HG03060 (cell line): Measurements from ENCODE around the gene SLC16A13.

Experiments used
- ATAC-seq: cut with Tn5 transposase; IDR thresholded peaks from one replicate; pipeline ENCODE4 v1.9.1; 2021; ENCODE audit warnings: low read depth, moderate number of reproducible peaks; ENCODE audit not compliant: unreplicated experiment

Gene SLC16A13

DNA sequence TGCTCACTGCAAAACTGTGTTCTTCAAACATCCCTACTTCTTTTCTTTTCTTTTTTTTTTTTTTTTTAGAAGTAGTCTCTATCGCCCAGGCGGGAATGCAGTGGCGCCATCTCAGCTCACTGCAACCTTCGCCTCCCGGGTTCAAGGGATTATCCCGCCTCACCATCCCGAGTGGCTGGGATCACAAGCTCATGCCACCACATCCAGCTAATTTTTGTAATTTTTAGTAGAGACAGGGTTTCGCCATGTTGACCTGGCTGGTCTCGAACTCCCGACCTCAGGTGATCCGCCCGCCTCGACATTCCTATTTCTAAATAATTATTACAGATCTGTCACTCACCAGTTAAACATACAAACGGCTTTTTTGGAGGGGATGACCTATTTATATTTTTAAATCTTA, 24.4 kb upstream of the SLC16A13 start:
- no peak for ATAC-seq

DNA sequence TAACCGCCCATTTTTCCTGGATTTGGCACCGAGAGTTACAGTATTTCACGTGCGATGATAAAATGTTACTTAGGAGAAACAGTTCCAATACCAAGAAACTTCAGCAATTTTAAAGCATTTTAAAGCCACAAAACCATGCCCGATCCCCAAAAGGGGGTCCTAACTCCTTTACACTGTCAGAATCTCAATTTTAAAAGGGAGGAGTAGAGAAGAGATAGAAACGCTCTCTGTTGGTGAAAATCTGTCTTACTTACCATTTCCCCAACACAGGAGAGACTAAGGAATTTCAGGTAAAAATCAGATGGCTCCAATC, 23.9 kb upstream of the SLC16A13 start:
- no peak for ATAC-seq

DNA sequence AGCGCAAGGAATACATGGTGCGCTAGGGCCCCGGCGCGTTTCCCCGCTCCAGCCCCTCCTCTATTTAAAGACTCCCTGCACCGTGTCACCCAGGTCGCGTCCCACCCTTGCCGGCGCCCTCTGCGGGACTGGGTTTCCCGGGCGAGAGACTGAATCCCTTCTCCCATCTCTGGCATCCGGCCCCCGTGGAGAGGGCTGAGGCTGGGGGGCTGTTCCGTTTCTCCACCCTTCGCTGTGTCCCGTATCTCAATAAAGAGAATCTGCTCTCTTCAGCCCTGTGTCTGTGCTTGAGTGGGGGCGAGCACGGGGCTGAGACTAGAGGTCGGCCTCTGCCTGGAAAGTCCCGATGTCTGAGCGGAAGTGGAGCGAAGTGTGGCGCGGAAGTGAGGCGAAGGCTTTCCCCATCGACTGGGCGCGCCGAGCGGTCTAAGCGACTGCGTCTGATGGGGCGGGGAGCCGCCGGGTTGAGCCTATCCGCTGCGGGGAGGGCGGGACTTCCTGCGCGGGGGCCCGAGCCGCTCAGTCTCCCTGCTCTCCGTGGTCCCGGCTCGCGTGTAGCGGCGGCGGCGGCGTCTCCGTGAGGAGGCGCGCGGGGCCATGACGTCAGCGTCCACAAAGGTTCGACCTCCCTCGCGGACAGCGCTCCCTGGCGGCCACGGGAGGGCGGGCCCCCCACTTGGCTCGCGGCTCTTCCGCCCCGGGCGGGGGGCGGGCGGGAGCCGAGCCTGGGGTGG, 21.4 kb upstream of the SLC16A13 start:
- peak; percentile 74 for ATAC-seq

DNA sequence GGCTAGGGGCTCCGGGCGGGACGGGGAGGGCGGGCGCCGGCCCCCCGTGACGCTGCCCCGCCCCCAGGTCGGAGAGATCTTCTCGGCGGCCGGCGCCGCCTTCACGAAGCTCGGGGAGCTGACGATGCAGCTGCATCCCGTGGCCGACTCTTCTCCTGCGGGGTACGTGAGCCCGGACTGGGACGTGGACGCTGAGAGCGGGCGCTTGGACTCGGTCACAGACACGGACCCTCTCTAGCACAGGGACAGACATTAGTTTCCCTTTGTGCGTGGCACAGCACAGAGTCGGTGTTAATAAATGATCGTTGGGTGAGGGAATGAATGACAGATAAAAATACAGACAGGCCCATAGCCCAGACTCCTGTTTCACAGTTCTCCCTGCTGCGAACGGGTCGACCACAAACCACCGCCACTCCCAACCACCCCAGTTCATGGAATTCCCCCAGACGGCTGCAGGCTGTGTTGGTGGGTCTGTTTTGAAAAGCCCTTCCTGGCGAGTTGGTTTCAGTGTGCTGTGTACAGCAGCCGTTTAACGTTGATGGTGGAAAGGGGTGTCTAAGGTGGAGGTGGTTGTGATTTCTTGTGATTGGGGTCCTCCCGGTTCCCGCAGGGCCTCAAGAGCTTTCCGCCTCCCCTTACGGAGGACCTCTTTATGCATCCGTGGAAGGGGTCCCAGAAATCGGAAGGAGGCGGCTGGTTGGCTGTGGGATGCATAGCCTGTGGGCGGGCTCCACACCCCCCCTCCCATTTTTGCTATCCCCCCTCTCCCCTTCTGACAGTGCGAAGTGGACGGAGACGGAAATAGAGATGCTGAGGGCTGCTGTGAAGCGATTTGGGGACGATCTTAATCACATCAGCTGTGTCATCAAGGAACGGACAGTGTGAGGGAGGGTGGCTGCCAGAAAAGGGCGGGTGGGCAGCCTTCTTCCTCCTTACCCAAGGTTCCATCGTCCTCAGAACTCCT, 20.5 kb upstream of the SLC16A13 start:
- ATAC-seq, result peak; percentile 19

DNA sequence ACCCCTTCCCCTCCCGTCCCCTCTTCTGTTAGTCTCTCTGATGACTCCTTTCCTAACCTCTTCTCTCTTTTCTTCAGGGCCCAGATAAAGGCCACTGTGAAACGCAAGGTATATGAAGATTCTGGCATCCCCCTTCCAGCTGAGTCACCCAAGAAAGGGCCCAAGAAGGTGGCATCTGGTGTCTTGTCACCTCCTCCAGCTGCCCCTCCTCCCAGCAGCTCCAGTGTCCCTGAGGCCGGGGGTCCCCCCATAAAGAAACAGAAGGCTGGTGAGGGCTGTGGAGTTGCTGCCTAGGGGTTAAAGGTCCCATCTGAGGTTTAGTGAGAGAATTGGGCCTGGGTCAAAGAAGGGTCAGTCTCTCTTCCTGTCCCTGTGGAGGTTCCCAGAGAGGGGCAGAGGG, 19.4 kb upstream of the SLC16A13 start:
- no peak for ATAC-seq

DNA sequence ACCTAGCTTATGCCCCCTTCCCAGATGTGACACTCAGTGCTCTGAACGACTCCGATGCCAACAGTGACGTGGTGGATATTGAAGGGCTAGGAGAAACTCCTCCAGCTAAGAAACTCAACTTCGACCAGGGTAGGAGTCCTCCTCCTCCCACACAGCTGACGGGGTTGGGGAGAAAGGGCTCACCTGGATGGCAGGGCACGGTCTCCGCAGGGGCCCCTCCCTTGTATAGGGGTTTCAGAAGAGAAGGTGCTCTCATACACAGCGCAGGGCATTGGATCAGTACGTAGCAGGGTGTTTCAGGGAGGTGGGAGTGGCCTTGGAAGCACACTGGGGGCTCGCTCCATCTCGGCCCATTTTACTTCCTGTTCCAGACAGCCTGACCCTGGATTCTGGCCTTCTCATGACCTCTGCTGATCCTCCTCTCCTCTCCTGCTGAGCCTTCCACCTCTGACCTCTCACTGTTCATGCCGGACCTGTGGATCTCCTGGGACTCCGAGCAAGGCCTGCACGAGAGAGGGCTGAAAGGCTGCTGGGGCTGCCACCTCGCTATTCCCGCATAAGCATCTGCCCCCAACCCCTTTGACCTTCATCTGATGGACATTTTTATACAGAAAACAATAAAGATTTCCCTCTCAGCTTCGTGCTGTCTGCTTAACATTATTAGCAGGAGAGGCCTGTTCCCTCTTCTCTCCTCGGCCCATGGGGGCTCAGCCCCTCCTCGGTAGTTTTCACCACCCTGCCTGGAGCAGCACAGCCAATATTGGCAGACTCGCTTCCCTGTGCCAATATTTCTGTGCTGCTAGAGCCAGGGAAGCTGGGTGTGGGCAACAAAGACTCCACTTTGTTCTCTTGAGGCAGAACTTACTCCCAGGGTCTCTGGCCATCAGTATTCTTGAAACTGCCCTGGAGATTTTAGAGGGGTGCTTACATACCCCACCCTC, 18.7 kb upstream of the SLC16A13 start:
- no peak for ATAC-seq

DNA sequence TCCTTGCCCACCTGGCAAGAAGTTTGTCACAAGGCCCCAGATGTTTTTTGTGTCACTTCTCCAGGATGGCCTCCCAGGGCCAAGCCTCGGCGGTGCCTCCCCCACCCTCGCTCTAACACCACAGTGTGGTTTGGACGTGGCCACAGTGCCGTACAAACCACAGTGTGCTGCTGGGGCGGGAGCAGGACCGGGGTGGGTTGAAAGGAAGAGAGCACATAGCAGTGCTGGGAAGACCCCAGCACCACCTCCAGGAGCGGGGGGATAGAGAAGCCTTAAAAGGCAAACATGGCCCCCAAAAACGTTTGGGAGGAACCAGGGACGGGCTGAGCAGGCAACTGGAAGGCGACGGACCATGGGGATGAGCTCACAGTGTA, 18.0 kb upstream of the SLC16A13 start:
- ATAC-seq, result no peak

DNA sequence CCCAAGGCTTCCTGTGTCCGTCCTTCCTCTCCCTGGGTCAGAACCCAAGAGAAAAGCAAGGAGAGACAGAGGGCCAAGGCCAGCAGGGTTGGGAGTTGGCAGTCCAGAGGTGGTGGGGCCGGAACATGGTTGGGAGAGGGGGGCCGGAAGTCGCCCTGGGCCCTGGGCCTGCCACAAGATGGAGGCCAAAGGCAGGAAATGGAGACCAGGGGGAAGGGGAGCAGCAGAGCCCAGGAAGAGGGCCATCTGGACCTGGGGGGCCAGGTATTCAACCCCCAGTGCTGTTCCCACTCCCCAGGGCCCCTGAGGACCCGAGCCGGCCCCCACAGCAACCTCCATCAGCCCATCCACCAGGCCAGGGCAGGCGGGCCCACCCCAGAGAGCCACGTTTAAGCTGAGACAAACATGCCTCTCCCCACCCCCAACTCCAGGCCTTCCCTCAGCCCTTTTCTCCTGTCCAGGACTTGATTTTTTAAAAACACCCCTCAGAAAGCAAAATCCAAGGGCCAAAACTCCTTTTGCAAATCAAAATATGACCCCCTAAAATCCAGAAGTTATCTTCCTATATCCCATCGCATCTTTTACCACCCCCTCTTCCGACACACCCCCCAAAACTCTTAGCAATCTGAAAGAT, 17.4 kb upstream of the SLC16A13 start:
- no peak for ATAC-seq

DNA sequence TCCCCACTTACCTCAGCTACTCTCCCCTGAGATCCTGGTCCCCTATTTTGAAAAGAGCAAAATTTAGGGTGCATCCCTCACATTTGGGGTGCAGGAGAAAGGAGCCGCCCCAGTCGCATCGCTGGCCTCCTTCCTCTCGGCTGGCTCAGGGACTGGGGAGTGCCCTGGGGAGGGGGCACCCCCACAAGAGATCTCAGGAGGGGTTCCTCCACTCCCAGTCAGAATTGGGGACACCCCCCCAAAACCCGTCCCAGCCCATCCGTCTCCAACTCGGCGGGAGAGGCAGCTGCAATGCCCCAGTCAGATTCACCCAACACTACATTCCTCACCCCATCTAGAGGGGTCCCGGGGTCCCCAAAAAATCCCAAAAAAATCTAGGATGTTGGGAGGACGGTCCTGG, 16.4 kb upstream of the SLC16A13 start:
- no peak for ATAC-seq

DNA sequence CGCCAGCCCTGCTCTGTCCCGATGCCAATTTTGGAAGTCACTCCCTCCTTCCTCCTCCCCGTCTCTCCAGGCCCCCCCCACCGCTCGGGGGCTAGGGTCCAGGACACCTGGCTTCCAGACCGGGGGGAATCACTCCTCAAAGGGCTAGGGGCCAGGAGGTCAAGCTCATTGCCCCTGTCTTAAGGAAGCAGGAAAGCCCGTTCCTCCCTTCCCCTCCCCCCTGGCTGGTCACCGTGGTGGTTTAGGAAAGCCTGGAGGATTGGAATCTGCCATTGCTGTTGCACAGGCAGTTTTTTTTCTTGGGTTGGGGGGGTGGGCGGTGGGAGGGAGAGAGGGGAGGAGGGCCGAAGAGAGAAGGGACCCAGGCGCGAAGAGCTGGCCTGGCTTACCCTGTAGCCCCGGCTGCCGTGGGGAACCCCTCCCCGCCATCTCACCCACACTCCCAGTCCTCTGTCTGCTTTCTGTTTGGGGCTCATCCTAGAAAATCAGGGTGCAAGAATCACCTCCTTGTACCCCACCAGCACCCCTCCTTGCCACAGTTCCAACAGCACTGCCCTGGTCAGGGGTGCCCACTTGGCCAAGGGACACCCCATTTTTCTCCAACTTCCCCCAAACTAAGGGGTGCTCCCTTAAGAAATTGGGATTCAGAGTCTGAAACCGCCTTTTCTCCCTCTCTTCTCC, 15.8 kb upstream of the SLC16A13 start:
- no peak for ATAC-seq

DNA sequence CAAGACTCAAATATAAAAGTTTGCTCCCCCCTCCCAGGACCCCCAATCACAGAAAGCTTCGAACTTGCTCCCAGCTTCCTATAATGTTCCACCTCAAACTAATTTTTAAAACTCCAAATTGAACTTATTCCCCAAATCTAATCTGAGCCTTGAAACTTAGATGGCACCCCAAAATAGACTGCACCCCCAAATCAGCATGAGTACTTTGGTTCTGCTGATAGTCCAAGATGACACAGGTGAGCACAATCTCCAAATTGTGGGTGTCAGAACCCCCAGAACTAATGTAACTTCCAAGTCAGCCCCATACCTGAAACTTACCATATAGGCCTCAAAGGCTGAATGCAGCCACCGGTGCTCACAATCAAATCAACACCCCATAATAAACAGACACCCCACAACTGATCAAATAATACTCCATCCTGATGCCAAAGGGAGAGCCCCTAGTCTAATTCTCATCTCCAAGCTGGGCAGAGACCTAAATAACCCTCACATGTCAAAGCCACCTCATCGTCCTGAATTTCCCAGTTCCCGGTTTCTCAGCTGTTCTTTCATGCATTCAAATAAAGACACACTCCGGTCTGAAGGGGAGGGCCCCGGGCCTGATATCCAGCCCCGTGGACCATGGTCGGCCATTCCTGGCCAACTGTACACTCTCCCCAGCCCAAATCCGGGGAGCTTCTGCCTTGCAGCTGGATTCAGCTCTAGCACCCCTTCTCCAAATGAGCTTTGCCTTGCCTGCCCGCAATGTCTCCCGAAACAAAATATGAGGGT, 14.7 kb upstream of the SLC16A13 start:
- ATAC-seq, result no peak

DNA sequence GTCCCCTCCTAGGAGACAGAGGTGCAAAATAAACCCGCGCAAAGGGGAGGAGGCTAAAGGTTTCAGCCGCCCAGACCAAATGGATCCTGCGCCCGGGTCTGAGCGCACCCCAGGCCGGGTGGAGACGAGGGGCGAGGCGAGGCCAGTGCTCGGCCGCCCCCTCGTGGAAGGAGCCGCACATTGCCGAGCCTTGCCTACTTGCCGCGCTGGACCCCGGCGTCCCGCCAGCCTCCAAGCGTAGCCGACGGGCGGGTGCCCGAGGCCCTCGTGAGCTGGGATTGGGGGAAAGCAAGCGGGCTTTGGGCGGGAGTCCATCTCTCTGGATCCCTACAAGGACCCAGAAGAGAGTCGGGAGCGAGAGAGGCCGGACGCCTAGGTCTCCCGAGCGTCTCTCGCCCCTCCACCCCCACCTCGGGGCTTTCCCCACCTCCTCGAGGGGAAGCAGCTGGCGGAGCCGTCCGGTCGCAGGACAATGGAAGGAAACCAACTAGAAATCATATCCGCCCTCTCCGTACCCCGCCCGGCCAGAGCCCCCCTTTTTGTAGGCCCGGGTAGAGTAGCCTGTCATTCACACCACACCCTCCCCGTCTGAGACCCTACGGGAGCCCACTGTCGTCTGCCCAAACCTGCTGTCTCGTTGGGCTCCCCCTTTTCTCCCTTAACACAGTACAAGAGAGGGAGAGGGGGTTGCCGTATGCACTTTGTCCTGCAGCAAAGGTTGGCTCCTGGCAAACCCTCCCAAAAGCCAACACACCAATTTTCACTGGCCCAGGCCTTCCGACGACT, 13.6 kb upstream of the SLC16A13 start:
- peak; percentile 46 for ATAC-seq

DNA sequence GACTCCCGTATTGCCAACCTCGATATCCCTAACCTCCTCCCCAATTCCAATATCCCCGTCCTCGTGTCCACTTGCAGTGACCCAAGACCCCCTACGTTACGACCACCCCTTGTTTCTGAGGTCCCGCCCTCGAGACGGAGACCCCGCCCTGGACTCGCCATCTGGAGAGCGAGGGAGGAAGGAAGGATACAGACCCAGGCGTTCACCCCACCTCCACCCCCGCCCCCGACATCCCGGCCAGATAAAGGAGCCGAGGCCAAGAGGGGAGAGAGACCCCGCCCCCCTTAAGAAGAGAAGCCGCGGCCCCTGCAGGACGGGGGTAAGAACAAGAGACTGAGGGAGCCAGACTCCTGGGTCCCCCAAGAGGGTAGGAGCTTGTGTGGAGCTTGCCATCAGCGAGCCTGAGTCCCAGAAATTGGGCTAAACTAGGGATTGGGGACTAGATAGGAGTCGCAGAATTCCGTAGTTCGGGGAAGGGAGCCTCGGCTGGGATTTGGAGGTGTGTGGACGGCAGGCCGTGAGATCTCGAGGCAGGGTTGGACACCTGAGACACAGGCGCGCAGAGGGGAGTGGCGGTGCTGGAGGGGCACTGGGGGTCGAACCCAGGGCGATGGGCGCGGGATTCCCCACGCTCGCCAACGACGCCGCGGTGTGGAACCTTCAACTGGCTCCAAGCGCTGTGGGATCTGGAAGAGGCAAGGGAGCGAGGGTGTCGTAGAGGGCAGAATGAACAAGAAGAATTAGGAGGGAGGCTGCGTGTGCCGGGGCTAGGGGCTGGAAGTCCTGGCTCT, 12.8 kb upstream of the SLC16A13 start, which contains the start of gene BCL6B:
BCL6B (plus strand) TSS at position 270 of the 791 bp plus-strand sequence. CDS start 622 bp downstream, outside the sequence.
- ATAC-seq, result no peak

DNA sequence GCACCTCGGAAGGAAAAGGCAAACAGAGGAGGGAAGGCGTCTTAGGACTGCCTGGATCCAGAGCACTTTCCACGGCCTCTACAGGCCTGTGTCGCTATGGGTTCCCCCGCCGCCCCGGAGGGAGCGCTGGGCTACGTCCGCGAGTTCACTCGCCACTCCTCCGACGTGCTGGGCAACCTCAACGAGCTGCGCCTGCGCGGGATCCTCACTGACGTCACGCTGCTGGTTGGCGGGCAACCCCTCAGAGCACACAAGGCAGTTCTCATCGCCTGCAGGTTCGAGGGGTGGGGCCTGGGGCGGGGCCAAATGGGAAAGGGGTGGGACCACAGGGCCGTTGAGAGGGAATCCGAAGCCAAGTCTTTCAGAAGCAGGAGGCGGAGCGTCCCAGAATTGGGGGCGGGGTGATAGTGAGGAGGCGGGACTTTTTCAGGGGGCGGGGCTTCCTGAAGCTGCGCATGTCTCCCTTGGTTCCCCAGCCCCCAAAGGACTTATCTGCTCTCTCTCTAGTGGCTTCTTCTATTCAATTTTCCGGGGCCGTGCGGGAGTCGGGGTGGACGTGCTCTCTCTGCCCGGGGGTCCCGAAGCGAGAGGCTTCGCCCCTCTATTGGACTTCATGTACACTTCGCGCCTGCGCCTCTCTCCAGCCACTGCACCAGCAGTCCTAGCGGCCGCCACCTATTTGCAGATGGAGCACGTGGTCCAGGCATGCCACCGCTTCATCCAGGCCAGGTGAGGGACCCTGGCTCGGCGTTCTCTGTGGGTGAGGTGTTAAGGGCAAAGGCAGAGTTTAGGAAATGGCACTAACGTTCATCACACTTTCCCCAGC, 12.0 kb upstream of the SLC16A13 start:
- no peak for ATAC-seq

DNA sequence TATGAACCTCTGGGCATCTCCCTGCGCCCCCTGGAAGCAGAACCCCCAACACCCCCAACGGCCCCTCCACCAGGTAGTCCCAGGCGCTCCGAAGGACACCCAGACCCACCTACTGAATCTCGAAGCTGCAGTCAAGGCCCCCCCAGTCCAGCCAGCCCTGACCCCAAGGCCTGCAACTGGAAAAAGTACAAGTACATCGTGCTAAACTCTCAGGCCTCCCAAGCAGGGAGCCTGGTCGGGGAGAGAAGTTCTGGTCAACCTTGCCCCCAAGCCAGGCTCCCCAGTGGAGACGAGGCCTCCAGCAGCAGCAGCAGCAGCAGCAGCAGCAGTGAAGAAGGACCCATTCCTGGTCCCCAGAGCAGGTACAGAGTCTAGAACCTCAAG, 11.4 kb upstream of the SLC16A13 start:
- ATAC-seq, result no peak

DNA sequence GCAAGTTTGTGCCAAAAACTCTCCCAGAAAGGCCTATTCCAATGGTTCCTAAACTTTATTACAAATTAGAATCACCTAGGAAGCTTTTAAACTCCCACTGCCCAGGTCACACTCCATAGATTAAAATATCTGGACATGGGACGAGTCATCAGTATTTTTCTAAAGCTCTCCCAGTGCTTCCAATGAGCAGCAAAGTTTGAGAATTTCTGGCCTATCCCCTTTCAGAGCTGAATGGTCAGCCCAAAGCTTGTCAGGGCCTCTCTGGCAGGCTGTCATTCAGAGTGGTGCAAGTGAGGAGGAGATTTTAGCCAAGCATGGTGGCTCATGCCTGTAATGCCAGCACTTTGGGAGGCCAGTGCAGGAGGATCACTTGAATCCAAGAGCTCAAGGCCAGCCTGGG, 10.6 kb upstream of the SLC16A13 start:
- ATAC-seq, result no peak
